Stimulated activated naive B cell treated with anti-CD40 and anti-IgM and Interleukin-4, amounts not matched to agents 10 μg/mL and 1 μg/mL and 100 μg/mL, for 72 hours (primary cell): ENCODE results near the gene AP3B1.

ENCODE experiments used
- ATAC-seq, 2 donors: fragments of 150-1000 bp; cut with Tn5 transposase; replicated peaks; 2 replicates each; pipeline ENCODE4 v1.10.0; 2021; ENCODE audit warnings: moderate library complexity in 1 of 2
- DNase-seq: peaks from one replicate; pipeline ENCODE4 v3.0.0; 2021
- H3K27ac Mint-ChIP-seq: one replicate; pipeline ENCODE4 v1.8.0; 2022; ENCODE audit warnings: mild to moderate bottlenecking, mixed read lengths
- H3K27me3 Mint-ChIP-seq, 2 donors: one replicate each; pipeline ENCODE4 v1.8.0; 2022; ENCODE audit warnings: mixed read lengths in 2 of 2
- H3K36me3 Mint-ChIP-seq, 2 donors: one replicate each; pipeline ENCODE4 v1.8.0; 2022; ENCODE audit warnings: mixed read lengths in 2 of 2, mild to moderate bottlenecking in 1 of 2
- H3K4me1 Mint-ChIP-seq, 2 donors: one replicate each; pipeline ENCODE4 v1.8.0; 2022; ENCODE audit warnings: mixed read lengths in 2 of 2, mild to moderate bottlenecking in 1 of 2
- H3K4me3 Mint-ChIP-seq, 2 donors: one replicate each; pipeline ENCODE4 v1.8.0; 2022; ENCODE audit warnings: mild to moderate bottlenecking in 2 of 2, mixed read lengths in 2 of 2, moderate library complexity in 1 of 2
- H3K9me3 Mint-ChIP-seq, 2 donors: one replicate each; pipeline ENCODE4 v1.8.0; 2022; ENCODE audit warnings: mixed read lengths in 2 of 2, mild to moderate bottlenecking in 1 of 2

The AP3B1 gene

DNA sequence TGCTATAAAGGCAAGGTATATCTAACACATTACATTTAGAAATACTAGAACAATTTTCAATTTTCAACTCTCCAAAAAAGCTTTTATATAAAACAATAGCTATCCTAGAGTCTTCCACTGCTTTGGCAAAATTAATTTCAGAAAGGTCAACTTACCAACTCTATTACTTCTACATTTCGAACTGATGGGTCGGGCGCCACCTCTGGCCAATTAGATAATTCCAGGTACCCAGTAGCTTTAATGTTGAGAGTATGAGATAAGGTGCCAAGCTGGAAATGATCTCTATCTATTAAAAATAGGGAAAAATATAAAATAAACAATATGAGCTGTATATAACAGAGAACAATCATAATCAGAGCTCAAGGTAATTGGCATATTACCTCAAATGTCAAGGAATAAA, 166.6 kb downstream of the AP3B1 start:
- Mint-ChIP-seq H3K9me3 (no peaks in the 10 kb centered on the region), H3K27ac (no peak overlapping the region), H3K4me3 (no peak overlapping the region), H3K4me1 (no peaks in the 10 kb centered on the region), H3K27me3 (no peaks in the 10 kb centered on the region), H3K36me3 (peaks cover 9 to 16% of the 10 kb centered on the region in 2 donors)
- ATAC-seq = no peak
- DNase-seq = no peak

DNA sequence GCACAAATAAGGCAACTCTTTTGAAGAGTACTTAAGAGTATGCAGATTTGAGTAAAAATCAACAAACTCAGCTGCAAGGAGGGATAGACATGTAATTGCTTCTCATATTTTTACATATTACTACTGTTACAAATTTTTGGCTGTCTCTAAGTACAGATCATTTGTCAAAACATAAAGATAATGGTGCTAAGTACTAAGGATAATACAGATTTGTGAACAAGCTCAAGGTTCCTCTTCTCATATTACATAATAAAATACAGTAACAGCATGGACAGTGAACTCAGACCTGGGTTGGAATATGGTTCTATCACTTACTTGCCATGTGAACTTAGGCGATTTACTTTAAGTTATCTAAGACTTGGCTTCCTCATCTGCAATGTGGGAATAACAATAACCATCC, 168.0 kb downstream of the AP3B1 start:
- no peak overlapping the region for H3K27ac Mint-ChIP-seq
- H3K36me3 Mint-ChIP-seq = peaks cover 12 to 20% of the 10 kb centered on the region in 2 donors
- no peak for DNase-seq
- H3K27me3 Mint-ChIP-seq = no peaks in the 10 kb centered on the region
- no peaks in the 10 kb centered on the region for H3K4me1 Mint-ChIP-seq
- no peaks in the 10 kb centered on the region for H3K9me3 Mint-ChIP-seq
- no peak overlapping the region for H3K4me3 Mint-ChIP-seq
- ATAC-seq = no peak

- peaks cover 16 to 42% of the 10 kb centered on the region in 2 donors for H3K4me1 Mint-ChIP-seq
- DNase-seq (no peak), ATAC-seq (no peak)
- peaks cover 37 to 41% of the 10 kb centered on the region in 2 donors for H3K36me3 Mint-ChIP-seq
- no peaks in the 10 kb centered on the region for H3K27me3 Mint-ChIP-seq
- H3K27ac Mint-ChIP-seq = no peak overlapping the region
- H3K4me3 Mint-ChIP-seq = no peak overlapping the region
- H3K9me3 Mint-ChIP-seq = peaks cover 4 to 7% of the 10 kb centered on the region in 2 donors
Observed at GRCh38 chr5:78116167-78116566, 178.3 kb downstream of the AP3B1 start.

DNA sequence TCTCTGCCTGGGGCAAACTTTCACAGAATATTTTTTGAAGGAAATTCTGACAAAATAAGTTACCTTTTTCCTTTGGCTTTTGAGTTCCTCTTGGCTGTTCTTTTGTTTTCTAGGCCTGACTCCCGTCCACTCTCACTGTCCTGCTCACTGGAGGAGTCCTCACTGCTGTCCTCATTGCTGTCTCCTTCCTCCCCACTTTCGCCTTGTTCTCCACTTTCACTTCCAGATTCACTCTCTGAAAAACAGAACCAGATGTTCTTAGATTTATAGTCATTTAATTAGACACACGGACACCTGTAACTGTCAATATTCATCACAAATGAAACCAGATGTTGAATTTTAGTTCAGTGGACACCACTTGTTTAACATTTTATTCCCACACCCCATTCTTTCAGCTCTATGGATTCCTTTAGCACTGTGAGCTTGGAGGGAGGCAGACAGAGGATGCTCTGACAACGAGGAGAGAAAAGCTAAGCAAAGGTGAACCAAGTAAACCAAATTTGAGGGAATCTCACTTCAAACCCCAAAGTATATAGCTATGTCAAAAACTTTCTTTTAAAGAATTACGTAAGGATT, 180.7 kb downstream of the AP3B1 start:
- H3K4me1 Mint-ChIP-seq = peaks cover 19 to 48% of the 10 kb centered on the region in 2 donors
- H3K36me3 Mint-ChIP-seq = peaks cover 17 to 19% of the 10 kb centered on the region in 2 donors
- no peaks in the 10 kb centered on the region for H3K27me3 Mint-ChIP-seq
- H3K9me3 Mint-ChIP-seq = no peaks in the 10 kb centered on the region
- peak overlapping the region; percentile 78 to 79 for H3K4me3 Mint-ChIP-seq
- peak overlapping the region; percentile 73 for H3K27ac Mint-ChIP-seq
- ATAC-seq = peak; percentile 65 to 69
- DNase-seq = peak; percentile 13

DNA sequence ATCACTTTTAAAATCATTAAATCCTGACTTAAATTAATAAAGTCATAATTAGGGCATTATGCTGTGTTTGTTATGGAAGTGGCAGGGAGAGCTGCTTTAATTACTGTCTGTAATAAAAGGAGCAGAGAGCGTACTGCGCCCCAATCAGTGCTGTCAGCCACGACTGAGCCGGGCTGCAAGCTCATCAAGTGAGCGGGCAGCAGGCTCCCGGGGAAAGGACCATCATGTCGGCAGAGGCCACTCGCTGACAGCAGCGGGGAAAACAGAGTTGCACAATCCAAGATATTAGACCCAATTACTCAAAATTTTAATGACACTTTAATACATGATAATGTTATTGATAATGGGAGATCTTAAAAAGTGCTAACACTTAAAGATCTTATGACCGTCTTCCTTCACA, 181.6 kb downstream of the AP3B1 start:
- no peaks in the 10 kb centered on the region for H3K27me3 Mint-ChIP-seq
- H3K4me1 Mint-ChIP-seq = peaks cover 21 to 55% of the 10 kb centered on the region in 2 donors
- H3K36me3 Mint-ChIP-seq = peaks cover 9 to 11% of the 10 kb centered on the region in 2 donors
- peak overlapping the region; percentile 72 to 79 for H3K4me3 Mint-ChIP-seq
- no peaks in the 10 kb centered on the region for H3K9me3 Mint-ChIP-seq
- no peak for ATAC-seq
- peak overlapping the region; percentile 85 for H3K27ac Mint-ChIP-seq
- DNase-seq = no peak

DNA sequence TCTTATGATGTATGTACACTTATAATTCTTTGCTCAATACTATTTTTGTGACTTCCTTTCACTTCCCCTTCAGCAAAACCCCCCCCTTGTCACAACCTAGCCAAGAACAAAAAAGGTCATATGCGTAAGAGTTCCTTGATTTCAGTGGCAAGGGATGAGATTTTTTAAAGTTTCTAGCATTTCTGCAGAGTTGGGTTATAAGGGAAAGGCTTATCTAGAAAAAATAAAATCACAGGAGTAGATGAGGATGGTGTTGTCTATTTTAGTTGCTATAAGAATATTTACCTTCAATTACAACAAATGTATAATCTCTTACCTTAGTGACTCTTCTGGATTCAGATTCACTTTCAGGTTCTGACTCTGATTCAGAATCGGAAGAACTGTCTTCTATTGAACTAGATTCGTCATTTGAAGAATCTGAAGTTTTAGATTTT, 184.6 kb downstream of the AP3B1 start:
- Mint-ChIP-seq H3K4me3 (peak overlapping the region; percentile 71 to 81), H3K27me3 (no peaks in the 10 kb centered on the region), H3K4me1 (peaks cover 31 to 67% of the 10 kb centered on the region in 2 donors), H3K36me3 (peaks cover 27 to 30% of the 10 kb centered on the region in 2 donors), H3K27ac (peak overlapping the region; percentile 83), H3K9me3 (peaks cover 11 to 12% of the 10 kb centered on the region in 2 donors)
- DNase-seq (peak; percentile 17), ATAC-seq (peak; percentile 84)

DNA sequence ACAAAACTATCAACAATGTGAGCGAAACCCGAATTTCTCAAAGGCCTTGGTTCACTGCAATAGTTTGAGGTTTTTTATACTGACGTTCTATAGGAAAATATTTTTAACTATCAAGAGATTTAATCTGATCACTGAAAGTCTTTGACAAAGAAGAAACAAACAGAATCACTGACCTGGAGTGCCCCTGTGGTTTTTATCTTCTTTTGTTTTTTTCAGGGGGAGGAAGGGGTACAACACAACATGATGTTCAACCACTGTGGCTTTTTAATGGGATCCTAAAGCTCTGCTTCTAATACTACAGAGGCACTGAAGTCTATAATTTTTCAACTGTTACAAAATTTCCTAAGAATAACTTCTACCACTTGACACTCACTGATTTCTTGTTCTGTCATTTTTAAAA, 185.9 kb downstream of the AP3B1 start:
- Mint-ChIP-seq H3K4me1 (peaks cover 25 to 57% of the 10 kb centered on the region in 2 donors), H3K36me3 (peaks cover 23 to 24% of the 10 kb centered on the region in 2 donors), H3K27ac (peak overlapping the region; percentile 87), H3K4me3 (peak overlapping the region in 1 of 2 donors; percentile 56), H3K27me3 (no peaks in the 10 kb centered on the region), H3K9me3 (peaks cover 11 to 12% of the 10 kb centered on the region in 2 donors)
- no peak for DNase-seq
- peak; percentile 27 to 53 for ATAC-seq

DNA sequence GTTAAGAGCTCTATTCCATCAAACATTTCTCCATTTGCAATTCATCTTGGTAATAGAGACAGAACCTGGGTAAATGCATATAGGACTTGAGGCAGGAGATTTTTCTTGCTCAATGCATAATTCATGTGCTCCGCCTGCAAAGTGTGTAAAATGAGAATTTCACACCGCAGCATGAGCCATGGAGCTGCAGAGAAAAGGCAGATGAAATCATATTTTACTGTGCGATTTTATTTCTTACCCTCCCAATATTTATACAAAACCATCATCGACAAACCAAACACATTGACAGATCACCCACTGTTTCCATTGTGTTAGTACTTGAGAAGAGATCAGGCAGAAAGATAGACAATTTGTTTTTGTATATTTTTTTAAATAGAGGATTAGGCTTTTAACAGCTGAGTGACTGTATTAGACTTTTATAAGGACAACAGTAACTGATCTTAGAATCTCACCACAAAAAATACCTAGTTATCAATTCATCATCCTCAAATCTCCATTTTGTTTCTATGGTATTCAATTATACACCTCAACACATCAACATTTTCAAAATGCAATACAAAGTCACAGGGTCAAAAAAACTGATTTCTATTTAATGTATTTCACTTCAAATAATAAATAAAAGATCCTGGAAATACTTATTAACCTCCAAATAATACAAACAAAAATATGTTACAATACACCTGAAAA, 191.1 kb downstream of the AP3B1 start:
- Mint-ChIP-seq H3K36me3 (peaks cover 29 to 42% of the 10 kb centered on the region in 2 donors), H3K27me3 (no peaks in the 10 kb centered on the region), H3K4me1 (peaks cover 25 to 50% of the 10 kb centered on the region in 2 donors), H3K27ac (peak overlapping the region; percentile 62), H3K4me3 (no peak overlapping the region), H3K9me3 (peaks cover 11 to 12% of the 10 kb centered on the region in 2 donors)
- DNase-seq (no peak), ATAC-seq (no peak)

DNA sequence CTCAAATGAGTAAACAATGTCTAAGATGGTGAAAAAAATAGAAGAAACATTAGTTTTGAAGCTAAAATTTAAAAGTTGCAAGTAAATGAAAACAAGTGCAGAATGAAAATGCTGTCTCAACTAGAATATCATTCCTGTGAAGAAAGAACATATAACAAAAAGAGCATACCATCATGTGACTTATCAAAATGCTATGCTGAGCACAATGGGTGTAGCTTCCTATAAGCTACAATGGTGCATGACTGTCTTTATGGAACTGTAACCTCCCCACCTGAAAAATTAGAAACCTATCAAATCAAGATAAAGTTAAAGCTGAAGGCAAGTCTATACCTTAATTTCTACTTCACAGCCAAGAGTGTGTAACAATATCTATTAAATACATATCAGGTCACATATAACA, 192.0 kb downstream of the AP3B1 start:
- Mint-ChIP-seq H3K9me3 (peaks cover 11 to 12% of the 10 kb centered on the region in 2 donors), H3K27me3 (no peaks in the 10 kb centered on the region), H3K27ac (no peak overlapping the region), H3K4me1 (peaks cover 23 to 42% of the 10 kb centered on the region in 2 donors), H3K4me3 (no peak overlapping the region), H3K36me3 (peaks cover 29 to 41% of the 10 kb centered on the region in 2 donors)
- ATAC-seq (no peak), DNase-seq (no peak)

- no peak for DNase-seq
- no peak for ATAC-seq
- peaks cover 0 to 1% of the 10 kb centered on the region in 2 donors for H3K9me3 Mint-ChIP-seq
- H3K4me1 Mint-ChIP-seq = peaks cover 0 to 13% of the 10 kb centered on the region in 2 donors
- no peaks in the 10 kb centered on the region for H3K27me3 Mint-ChIP-seq
- no peak overlapping the region for H3K27ac Mint-ChIP-seq
- H3K4me3 Mint-ChIP-seq = no peak overlapping the region
- peaks cover 34 to 56% of the 10 kb centered on the region in 2 donors for H3K36me3 Mint-ChIP-seq
Observed at GRCh38 chr5:78095125-78095524, 199.4 kb downstream of the AP3B1 start.

- Mint-ChIP-seq H3K27me3 (no peaks in the 10 kb centered on the region), H3K9me3 (no peaks in the 10 kb centered on the region), H3K27ac (no peak overlapping the region), H3K36me3 (peaks cover 19 to 54% of the 10 kb centered on the region in 2 donors), H3K4me1 (peaks cover 0 to 4% of the 10 kb centered on the region in 2 donors), H3K4me3 (no peak overlapping the region)
- ATAC-seq (no peak), DNase-seq (no peak)
Observed at GRCh38 chr5:78090002-78090401, 204.5 kb downstream of the AP3B1 start.

- ATAC-seq (no peak), DNase-seq (no peak)
- Mint-ChIP-seq H3K4me3 (no peak overlapping the region), H3K27ac (no peak overlapping the region), H3K9me3 (peaks cover 0 to 2% of the 10 kb centered on the region in 2 donors), H3K36me3 (peaks cover 15 to 22% of the 10 kb centered on the region in 2 donors), H3K4me1 (peaks cover 19% of the 10 kb centered on the region in 2 donors), H3K27me3 (no peaks in the 10 kb centered on the region)
Observed at GRCh38 chr5:78078858-78079257, 215.6 kb downstream of the AP3B1 start.

DNA sequence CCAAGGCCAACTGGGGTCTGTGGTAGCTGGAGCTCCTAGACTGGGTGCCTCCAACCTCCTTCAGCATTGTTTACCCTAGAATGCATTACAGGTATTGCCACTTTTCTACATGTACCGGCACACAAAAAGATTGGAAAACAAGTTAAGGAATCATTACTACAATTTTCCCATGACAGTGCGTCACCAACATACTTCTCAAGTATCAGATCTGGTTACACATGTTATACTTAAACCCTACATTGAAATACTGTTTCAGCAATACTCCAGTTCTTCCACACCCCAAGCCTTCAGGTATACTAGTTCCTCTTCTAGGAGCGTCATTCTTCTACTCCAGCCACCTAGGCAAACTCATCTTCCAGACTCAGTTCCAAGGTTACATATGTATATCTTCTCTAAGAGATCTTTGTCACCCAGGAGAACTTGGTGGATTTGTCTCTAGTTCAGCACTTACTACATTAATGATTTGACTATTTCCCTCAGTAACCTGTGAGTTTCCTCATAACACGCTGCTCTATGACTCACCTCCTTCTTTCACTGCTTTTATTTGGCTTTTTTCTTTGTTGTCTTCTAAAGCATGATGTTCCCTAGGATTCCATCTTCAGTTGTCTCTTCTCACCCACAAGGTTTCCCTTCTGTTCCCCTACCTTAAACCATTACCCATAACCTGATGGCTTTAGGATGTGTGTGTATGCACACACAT, 217.0 kb downstream of the AP3B1 start:
- Mint-ChIP-seq H3K4me3 (no peak overlapping the region), H3K4me1 (peaks cover 19% of the 10 kb centered on the region in 2 donors), H3K36me3 (peaks cover 15 to 22% of the 10 kb centered on the region in 2 donors), H3K27me3 (no peaks in the 10 kb centered on the region), H3K27ac (no peak overlapping the region), H3K9me3 (peaks cover 0 to 2% of the 10 kb centered on the region in 2 donors)
- ATAC-seq (peak in 1 of 2 donors; percentile 41), DNase-seq (no peak)

DNA sequence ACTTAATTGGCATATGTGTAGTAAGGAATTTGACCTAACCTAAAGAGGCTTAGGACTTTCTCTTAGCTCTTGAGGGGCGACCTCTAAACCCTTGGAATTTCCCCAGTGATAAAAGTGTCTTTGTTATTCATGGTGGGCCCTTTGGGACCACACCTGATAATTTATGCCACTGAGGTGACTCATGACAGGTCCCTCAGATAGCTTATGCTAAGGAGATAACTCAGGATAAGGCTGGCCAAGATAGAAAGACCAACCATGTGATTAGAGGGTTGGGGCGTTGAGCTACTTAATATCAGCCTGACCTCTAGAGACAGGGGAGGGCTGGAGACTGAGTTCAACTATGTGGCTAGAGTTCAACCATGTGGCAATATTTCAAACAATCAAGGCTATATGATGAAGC, 218.1 kb downstream of the AP3B1 start:
- Mint-ChIP-seq H3K4me1 (peaks cover 19% of the 10 kb centered on the region in 2 donors), H3K27me3 (no peaks in the 10 kb centered on the region), H3K27ac (no peak overlapping the region), H3K4me3 (no peak overlapping the region), H3K36me3 (peaks cover 17 to 21% of the 10 kb centered on the region in 2 donors), H3K9me3 (peaks cover 0 to 2% of the 10 kb centered on the region in 2 donors)
- ATAC-seq (peak; percentile 65 to 88), DNase-seq (no peak)
